HT-29 (cell line): ENCODE data around the gene POU2F1. TPM values are rescaled to one million over a fixed set of nuclear protein-coding genes. Genes with fewer than 3 reads are reported as not detected.

Experiments used
- DNase-seq: peaks from one replicate; pipeline ENCODE4 v3.0.0-alpha.2; 2015; ENCODE audit warnings: low spot score
- total RNA-seq: library from RNA; depleted of rRNA; stranded (reverse); fragments of >200 nt; shearing (Covaris generic); gene quantifications from 2 replicates; pipeline ENCODE4 v1.2.3, GENCODE V29; 2014

POU2F1 gene
- total RNA-seq, 1 experiment from 2014 or later: 9.0 TPM

DNA sequence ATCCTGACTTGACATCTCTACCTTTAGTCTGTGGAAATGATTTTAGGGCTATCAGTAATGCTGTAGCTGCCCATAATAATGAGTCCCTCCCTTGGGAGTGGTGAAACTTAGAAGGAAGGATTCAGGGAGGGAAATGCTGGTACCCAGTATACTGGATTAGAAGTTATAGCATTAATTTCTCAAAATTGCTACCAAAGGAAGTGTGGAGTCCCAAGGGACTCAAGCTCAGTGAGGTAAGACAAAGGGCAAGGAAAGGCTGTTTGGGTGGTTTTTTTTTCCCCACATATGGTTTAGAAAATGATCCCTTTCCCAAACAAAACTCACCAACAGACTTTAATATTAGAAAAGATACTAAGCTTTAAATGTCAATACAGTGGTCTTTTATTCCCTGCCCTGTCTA is 197.7 kb downstream of the POU2F1 start:
- no peak for DNase-seq

- DNase-seq: no peak
These were observed 198.6 kb downstream of the POU2F1 start for GRCh38 chr1:167419245-167419644.

GRCh38 chr1:167420510-167420909 is 199.8 kb downstream of the POU2F1 start:
- DNase-seq: no peak

- DNase-seq: no peak
These were observed 203.3 kb downstream of the POU2F1 start for GRCh38 chr1:167423684-167424619.

- DNase-seq: no peak
These were observed 204.8 kb downstream of the POU2F1 start for GRCh38 chr1:167425482-167425881.

DNA sequence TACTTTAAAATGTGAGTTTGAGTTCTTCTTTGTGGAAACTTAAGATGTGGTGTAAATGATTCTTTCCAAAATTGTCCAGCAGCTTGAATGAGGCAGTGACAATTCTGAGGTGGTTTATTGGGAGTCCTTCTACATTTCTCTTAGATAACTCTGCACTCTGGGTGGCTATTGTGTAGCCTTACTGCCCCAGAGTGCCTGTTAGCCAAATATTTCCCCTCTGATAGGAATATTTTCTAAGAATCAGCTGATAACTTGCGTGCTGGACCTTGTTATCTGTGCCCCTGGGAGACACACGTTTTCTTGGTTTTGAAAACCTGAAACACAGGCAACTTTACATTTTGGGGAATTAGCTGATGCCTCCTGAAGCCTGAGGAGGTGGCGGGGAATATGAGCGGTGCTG is 206.0 kb downstream of the POU2F1 start:
- DNase-seq: no peak

DNA sequence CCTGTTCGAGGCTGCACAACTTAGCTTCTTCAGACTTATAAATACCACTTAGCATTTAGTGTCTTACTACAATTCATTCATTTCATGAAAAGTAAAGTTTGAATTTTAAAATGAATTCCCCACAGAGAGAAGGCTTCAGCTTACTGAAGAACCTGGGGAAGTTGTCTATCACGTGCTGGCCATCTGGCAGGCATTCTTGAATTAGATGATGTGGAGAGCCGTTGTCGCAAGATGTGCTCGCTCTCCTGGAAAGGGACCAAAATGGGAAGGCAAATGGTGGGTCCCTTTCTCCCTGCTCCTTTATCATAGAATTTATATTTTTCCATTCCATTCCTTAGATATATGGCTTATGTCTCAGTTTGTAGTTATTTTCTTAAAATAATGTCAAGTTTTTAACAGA is 207.2 kb downstream of the POU2F1 start:
- DNase-seq: no peak

DNA sequence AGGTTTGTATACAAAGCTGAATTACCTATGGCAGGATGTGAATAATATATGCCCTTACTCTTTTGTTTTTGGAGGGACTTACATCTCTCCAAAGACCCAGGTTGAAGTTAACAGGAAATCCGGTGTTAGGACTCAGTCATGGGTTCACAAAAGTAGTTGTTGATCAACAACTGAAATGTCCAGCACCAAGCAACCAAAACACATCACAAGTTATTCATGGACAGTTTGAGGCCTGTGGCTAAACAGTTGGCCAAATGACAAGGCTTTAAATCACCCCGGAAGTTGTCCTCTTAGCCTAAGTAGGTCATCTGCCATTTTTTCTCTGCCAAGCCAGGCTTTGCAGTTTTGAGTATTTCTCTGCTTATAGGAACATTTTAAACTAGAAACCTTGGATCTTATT is 207.7 kb downstream of the POU2F1 start:
- DNase-seq: no peak

DNA sequence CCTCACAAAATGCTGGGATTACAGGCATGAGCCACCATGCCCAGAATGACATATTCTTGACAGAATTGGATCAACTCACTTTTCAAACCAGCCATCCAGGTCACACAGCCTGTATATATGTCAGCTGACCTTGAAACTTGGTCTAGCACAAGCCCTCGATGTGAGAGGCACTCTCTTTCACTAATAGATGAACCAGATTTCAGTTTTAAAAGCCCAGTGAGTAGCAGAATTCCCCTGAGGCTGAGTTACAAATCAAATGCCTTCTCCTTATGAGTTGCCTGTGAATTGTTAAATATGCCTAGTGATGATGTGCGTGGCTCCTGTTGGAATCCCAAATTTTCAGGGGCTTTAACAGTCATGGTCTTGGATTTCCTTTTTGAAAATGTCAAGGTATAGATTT is 208.9 kb downstream of the POU2F1 start:
- DNase-seq: no peak

- no peak for DNase-seq
These were observed 209.6 kb downstream of the POU2F1 start for GRCh38 chr1:167430134-167430848.

DNA sequence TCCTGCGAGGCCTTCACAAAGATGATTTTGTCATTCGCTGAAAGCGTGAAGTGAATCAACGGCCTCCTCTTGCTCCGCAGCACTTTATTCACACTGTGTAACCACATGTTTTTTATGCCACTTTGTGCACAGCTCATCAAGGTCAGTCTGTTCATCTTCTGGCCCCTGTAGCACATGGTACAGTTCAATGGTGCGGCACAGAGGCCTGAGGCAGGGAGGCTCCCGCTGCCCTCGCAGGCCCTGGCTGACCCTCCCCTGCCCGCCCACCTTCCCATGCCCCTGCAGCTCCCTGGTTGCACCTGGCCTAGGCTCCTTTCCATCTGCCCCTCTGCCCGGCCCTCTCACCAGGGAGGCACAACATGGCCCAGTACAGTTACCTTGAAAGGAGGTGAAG is 210.2 kb downstream of the POU2F1 start:
- no peak for DNase-seq

GRCh38 chr1:167431261-167431908 is 210.7 kb downstream of the POU2F1 start:
- DNase-seq: no peak

DNA sequence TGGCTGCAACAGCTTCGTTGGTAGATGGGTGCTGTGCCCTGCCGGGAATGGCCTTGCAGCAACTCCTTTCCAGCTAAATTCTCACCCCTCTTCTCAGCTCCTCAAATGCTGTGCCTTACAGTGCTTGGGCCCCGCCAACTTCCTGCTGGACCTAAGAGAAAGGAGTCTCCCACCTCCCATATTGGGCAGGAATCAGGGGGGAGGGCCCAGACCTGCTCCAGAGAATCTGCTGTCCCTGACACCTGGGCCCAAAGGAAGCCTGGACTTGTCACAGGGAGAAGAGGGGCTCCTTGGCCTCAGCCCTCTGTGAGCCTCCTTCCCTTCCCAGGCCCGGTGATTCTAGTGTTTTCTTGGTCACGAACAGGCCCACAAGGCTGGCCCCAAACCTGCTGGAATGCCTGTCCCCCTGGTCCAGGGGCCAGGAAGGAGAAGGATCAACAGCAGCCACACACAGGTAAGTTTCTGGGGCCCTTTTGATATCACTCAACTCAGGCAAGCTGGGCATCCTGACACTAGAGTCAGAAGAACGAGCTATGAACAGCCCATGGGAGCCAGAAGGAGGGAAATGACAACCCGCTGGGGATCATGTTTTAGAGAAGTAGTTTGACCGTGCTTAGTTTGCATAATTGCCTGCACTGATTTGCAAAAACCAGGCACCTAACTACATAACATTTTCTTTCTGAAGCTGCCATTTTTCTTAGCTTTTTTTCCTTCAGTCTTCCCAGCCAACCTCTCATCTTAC is 211.4 kb downstream of the POU2F1 start:
- DNase-seq: no peak

GRCh38 chr1:167432780-167433179 is 212.1 kb downstream of the POU2F1 start:
- DNase-seq: no peak

- DNase-seq: no peak
These were observed 213.2 kb downstream of the POU2F1 start for GRCh38 chr1:167433884-167434283.

- DNase-seq: no peak
These were observed 213.6 kb downstream of the POU2F1 start for GRCh38 chr1:167434306-167434705.

- DNase-seq: no peak
These were observed 214.8 kb downstream of the POU2F1 start for GRCh38 chr1:167435484-167435883.

GRCh38 chr1:167438171-167439138 is 217.8 kb downstream of the POU2F1 start:
- no peak for DNase-seq

DNA sequence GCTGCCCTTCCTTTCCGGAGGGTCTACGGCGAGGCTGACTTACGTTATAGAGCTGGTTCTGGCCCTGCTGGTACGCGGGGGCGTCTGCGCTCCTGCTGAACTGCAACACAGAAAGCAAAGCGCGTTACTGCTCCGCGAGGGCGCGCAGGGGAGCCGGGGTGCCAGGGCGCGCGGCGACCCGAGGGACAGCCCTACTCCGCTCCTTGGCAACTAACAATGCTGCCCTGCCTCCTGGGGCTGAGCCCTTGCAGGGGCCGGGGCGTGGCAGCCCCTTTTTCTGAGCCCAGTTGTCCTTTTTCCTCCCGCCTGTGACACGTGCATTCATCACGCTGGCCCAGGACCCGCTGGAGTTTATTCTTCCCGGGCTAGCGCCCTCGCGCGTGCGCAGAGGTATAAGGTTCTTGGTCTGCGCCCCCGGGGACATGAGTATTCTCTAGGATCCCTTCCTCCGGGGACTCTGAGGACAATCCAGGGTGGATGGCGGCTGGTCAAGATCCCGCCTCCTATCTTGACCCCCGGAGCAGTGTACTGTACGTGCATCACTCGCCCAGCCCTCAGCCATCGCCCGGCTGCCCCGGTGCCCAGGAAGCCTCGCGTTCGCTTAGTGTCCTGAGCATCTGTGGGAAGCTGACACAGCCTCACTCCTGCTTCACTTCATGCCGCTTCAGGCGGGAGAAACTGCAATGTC is 218.8 kb downstream of the POU2F1 start:
- no peak for DNase-seq

GRCh38 chr1:167440345-167440744 is 219.7 kb downstream of the POU2F1 start:
- DNase-seq: no peak
